Activated CD8-positive, alpha-beta memory T cell treated with anti-CD3 and anti-CD28 coated beads for 4 hours (primary cell): Measurements from ENCODE around the gene PRKCE.

Source experiments
- DNase-seq, 2 donors: peaks; one replicate each; pipeline ENCODE4 v3.0.0-alpha.2; 2020; ENCODE audit warnings: low read depth in 2 of 2

PRKCE gene

GRCh38 chr2:45778720-45779171 lies 127.3 kb downstream of the PRKCE start:
- peak; percentile 49 to 53 for DNase-seq

GRCh38 chr2:45780541-45781463 lies 129.3 kb downstream of the PRKCE start:
- DNase-seq: no peak

- no peak for DNase-seq
Measured at GRCh38 chr2:45781464-45781811, 130.0 kb downstream of the PRKCE start.

- no peak for DNase-seq
Measured at GRCh38 chr2:45782436-45782835, 131.0 kb downstream of the PRKCE start.

GRCh38 chr2:45782986-45783385 lies 131.5 kb downstream of the PRKCE start:
- DNase-seq: no peak

GRCh38 chr2:45786030-45786835 lies 134.8 kb downstream of the PRKCE start:
- DNase-seq: no peak

- no peak for DNase-seq
Measured at GRCh38 chr2:45786836-45787357, 135.4 kb downstream of the PRKCE start.

GRCh38 chr2:45788401-45788800 lies 136.9 kb downstream of the PRKCE start:
- no peak for DNase-seq

- no peak for DNase-seq
Measured at GRCh38 chr2:45789317-45789716, 137.8 kb downstream of the PRKCE start.

GRCh38 chr2:45789961-45790723 lies 138.7 kb downstream of the PRKCE start:
- DNase-seq: no peak

GRCh38 chr2:45793305-45793962 lies 142.0 kb downstream of the PRKCE start:
- DNase-seq: no peak

- DNase-seq: no peak
Measured at GRCh38 chr2:45794134-45794617, 142.7 kb downstream of the PRKCE start.

GRCh38 chr2:45796500-45796899 lies 145.0 kb downstream of the PRKCE start:
- DNase-seq: no peak

- DNase-seq: no peak
Measured at GRCh38 chr2:45797451-45798230, 146.2 kb downstream of the PRKCE start.

- no peak for DNase-seq
Measured at GRCh38 chr2:45799679-45800381, 148.4 kb downstream of the PRKCE start.

GRCh38 chr2:45802499-45803138 lies 151.1 kb downstream of the PRKCE start:
- no peak for DNase-seq

GRCh38 chr2:45804987-45805755 lies 153.7 kb downstream of the PRKCE start:
- DNase-seq: no peak
